Measurements from ENCODE around the gene RNPEPL1.

RNPEPL1 gene

DNA sequence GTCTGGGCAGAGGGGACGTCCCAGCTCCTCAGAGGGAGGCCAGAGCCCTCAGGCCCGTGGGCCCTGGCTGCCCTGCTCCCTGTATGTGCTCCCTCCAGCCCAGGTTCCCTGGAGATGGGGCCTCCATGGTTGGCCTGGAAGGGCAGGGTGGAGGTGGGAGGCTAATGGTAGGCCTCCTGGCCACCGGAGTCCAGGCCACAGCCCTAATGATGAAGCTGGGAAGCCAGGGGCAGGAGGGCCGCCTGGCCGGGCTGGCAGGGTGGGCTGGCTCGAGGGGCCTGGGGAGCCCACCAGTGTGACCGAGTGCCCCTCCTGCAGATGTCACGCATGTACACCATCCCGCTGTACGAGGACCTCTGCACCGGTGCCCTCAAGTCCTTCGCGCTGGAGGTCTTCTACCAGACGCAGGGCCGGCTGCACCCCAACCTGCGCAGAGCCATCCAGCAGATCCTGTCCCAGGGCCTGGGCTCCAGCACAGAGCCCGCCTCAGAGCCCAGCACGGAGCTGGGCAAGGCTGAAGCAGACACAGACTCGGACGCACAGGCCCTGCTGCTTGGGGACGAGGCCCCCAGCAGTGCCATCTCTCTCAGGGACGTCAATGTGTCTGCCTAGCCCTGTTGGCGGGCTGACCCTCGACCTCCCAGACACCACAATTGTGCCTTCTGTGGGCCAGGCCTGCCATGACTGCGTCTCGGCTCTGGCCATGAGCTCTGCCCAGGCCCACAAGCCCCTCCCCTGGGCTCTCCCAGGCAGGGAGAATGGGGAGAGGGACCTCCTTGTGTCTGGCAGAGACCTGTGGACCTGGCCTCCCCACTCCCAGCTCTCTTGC, 9.2 kb downstream of the RNPEPL1 start:
- DNase-seq (ENCODE audit: low read depth) = no peak

GRCh38 chr2:240578110-240578450, 9.8 kb downstream of the RNPEPL1 start:
- DNase-seq (ENCODE audit: low read depth) = no peak

- DNase-seq (ENCODE audit: low read depth) = no peak
Measured at GRCh38 chr2:240578488-240578887, 10.2 kb downstream of the RNPEPL1 start.

DNA sequence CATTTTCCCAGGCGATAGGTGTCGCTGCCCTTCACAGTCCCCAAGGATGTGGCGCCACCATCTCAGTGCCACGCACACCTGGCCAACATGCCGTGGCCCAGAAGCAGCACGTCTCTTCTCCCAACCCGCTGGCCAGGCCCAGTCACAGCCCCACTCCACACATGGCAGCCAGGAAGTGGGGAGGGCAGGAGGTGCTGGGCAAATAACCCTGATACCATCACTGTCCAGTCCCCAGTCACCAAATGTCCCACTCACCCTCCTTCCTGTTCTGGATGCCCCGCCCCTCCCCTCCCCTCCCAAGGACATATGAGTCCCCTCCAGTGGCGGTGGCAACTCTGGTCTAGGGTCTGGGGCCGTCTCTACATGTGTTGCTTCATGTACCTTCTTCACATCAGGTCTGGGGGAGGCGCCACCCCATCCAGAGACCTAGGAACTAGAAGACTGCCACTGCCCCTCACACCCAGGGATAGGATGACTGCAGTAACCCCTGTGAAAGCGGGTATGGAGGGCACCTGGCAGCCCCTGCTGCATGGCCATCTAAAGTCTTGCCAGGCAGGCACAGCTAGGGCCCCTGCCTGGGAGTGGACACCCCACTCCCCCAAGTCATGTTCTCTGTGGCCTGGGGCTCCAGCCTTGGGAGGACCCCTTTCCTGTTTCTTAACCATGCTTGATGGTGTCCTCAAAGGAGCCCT, 10.9 kb downstream of the RNPEPL1 start:
- no peak for DNase-seq (ENCODE audit: low read depth)

- peak; percentile 89 for DNase-seq (ENCODE audit: low read depth)
Measured at GRCh38 chr2:240579771-240580614, 11.7 kb downstream of the RNPEPL1 start.

- no peak for DNase-seq (ENCODE audit: low read depth)
Measured at GRCh38 chr2:240581811-240582210, 13.5 kb downstream of the RNPEPL1 start.

- no peak for DNase-seq (ENCODE audit: low read depth)
Measured at GRCh38 chr2:240582781-240583180, 14.5 kb downstream of the RNPEPL1 start.

DNA sequence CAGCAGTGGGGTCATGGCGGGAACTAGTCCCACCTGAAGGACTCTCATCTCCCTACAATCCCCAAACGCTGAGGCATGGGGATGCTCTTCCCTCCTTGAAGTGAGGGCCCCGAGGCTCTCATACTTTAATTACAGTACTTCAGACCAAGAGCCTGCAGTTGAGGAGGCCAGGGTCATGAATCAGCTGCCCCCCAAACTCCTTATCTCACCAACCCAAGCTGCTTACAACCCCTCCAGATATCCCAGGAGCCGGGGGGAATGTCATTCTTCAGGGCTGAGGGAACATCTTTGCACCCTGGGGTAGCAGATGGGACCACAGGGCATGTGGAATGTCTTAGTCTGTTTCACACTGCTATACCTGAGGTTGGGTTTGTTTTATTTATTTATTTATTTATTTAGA, 15.5 kb downstream of the RNPEPL1 start:
- no peak for DNase-seq (ENCODE audit: low read depth)

DNA sequence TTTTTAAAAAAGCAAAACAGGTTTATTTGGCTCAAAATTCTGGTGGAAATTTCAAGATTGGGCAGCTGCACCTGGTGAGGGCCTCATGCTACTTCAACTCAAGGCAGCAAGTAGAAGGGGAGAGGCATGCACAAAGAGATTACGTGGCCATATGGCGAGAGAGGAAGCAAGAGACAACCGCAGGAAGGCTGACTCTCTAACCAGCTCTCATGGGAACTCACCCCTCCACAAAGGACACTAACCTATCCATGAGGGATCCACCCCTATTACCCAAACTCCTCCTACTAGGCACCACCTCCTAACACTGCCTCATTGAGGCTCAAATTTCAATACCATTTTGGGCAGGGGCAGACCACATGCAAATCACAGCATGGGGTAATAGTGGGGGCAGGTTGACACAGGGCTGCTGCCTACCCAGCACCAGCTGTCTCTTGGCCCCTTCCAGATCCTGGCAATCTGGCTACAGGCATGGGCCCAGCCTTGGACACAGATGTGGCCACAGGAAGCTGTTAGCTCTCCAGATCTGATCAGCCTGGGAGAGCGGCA, 16.3 kb downstream of the RNPEPL1 start:
- no peak for DNase-seq (ENCODE audit: low read depth)

DNA sequence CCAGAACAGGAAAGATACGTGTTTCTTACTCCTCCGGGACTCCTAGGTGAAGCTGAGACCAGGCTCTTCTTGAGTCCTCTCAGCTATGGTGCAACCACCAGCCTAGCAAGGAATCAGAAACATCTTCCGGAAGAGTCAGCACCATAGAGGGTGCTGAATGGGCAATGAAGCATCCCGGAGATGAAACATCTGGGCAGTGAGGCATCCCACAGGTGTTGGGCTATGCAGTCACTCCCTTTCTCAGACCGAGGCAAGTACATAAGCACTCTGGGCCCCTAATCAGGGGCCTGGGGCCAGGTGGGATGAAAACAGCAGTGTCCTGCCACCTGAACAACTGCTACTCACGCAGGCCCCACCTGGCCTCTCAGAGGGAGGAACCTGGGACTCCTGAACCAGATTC, 16.8 kb downstream of the RNPEPL1 start:
- no peak for DNase-seq (ENCODE audit: low read depth)

DNA sequence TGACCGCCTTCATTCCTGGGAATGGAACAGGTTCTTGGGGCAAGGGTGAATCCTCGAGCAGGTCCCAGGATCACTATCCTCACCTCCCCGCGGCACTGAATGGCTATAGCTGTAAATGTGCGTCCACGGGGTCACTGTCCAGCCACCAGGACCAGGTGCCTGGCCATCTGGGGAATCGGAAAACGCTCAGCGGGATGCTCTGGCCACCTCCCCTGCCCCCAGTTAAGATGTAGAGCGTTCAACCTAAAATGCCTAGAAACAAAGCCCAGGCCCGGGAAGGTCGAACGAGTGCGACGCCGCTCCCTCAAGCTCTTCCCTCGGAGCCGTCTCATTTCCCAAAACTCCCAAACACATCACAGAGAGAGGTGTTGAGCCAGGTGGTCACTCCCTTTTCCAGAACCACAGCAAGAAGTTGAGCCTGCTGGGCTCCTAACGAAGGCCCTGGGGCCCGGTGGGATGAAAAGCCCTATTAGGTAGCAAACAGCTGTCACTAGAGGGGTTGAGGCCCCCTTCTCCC, 17.5 kb downstream of the RNPEPL1 start:
- no peak for DNase-seq (ENCODE audit: low read depth)

GRCh38 chr2:240586198-240586918, 18.1 kb downstream of the RNPEPL1 start, which contains the start of gene CAPN10:
Gene CAPN10, plus strand, starts transcription at chr2:240586734. Its CDS starts 178 bp downstream, at chr2:240586912.
- peak; percentile 71 for DNase-seq (ENCODE audit: low read depth)

DNA sequence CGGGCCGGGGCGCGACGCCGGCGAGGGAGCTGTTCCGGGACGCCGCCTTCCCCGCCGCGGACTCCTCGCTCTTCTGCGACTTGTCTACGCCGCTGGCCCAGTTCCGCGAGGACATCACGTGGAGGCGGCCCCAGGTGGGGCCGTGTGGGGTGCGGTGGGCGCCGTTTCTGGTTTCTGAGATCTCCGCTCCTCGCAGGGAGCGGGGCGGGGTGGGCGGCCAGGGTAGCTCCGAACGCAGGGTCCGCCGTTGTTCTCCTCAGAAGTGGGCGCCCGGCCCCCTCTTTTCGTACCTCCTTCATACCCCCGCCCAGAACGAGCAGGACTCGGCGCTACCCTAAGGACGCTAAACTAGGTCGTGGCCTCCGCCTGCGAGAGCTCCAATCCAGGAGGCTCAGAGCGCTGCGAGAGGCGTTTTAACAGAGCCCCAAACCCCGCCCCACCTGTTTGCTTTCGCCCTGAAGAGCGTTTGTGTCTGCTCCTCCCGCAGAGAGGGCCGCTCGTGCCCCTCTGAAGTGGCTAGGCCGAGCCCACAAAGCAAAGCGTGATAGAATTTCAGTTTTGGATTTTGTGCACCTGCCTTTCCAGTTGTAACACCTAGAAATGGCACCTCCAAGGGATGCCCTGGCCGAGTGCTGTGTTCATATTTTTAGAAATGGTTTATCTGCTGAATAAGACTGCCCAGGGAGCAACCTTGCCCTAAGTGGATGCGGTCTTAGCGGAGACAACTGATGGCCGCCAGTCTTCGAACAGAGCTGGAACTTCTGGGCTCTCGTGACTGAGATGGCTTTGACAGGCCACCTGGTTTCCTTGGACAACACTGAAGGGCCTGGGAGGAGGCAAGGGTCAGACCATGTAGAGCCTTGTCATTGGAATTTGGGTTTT, 18.9 kb downstream of the RNPEPL1 start:
- no peak for DNase-seq (ENCODE audit: low read depth)

GRCh38 chr2:240588006-240588655, 19.8 kb downstream of the RNPEPL1 start:
- DNase-seq (ENCODE audit: low read depth) = no peak

- no peak for DNase-seq (ENCODE audit: low read depth)
Measured at GRCh38 chr2:240588669-240589068, 20.4 kb downstream of the RNPEPL1 start.

DNA sequence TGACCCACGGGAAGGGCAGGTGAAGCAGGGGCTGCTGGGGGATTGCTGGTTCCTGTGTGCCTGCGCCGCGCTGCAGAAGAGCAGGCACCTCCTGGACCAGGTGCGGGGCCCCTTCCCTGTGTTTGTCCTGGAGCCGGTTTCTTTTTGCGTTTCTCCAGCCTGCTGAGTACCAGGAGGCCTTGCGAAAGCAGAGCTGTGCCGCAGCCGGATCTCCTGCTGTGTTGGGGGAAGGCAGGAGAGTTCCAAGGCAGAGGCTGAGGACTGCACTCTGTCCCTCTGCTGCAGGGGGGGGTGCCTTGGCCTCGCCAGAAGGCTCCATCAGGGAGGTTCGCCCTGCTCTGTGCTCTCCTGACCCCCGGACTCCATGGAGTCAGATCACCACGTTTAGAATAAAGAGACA, 21.1 kb downstream of the RNPEPL1 start:
- DNase-seq (ENCODE audit: low read depth) = no peak

GRCh38 chr2:240589850-240590525, 21.7 kb downstream of the RNPEPL1 start:
- no peak for DNase-seq (ENCODE audit: low read depth)

GRCh38 chr2:240590681-240591111, 22.4 kb downstream of the RNPEPL1 start:
- DNase-seq (ENCODE audit: low read depth) = no peak

DNA sequence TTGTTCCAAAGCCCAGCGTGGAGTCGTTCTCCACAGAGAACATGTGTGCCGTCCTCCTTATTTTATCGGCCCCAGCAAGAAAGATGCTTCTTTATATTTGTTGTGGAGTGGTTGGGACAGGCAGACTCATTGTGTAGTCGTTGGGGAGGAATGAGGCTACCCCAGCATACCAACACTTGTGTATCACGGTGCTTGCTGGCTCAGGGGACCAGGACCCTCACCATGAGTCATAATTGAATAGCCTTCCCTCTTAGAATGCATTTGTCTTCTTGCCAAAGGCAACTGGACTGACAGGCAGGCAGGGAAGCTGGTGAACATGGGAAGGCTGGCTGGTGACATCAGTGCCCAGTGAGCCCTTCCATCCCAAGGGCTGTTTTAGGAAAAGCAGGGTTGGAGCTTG, 22.9 kb downstream of the RNPEPL1 start:
- DNase-seq (ENCODE audit: low read depth) = no peak
